Activated naive CD8-positive, alpha-beta T cell treated with anti-CD3 and anti-CD28 coated beads, Interleukin-2, amount 10 ng/mL, durations not matched to agents 7 days and 5 days (primary cell): ENCODE data around the gene BEND6. TPM values are rescaled to one million over a fixed set of nuclear protein-coding genes. Genes with fewer than 3 reads are reported as not detected.

Source experiments
- ATAC-seq: fragments of 150-1000 bp; cut with Tn5 transposase; one replicate; pipeline ENCODE4 v1.10.0; 2021; ENCODE audit warnings: low read depth, moderate library complexity
- POLR2A ChIA-PET: fragments of 350-600 bp; sonication (Branson Sonifier 250); formaldehyde crosslinking; loops from one replicate; lab custom pipeline; 2021; ENCODE audit warnings: antibody characterized with exemption; lab: Charles Lee
- DNase-seq: peaks from one replicate; pipeline ENCODE4 v3.0.0; 2021
- H3K27ac Mint-ChIP-seq: one replicate; pipeline ENCODE4 v1.8.0; 2022; ENCODE audit warnings: mild to moderate bottlenecking, mixed read lengths
- H3K27me3 Mint-ChIP-seq: one replicate; pipeline ENCODE4 v1.8.0; 2022; ENCODE audit warnings: mild to moderate bottlenecking, moderate library complexity, mixed read lengths
- H3K36me3 Mint-ChIP-seq: one replicate; pipeline ENCODE4 v1.8.0; 2021; ENCODE audit warnings: mild to moderate bottlenecking, mixed read lengths
- H3K4me1 Mint-ChIP-seq: one replicate; pipeline ENCODE4 v1.8.0; 2021; ENCODE audit warnings: mixed read lengths
- H3K4me3 Mint-ChIP-seq: one replicate; pipeline ENCODE4 v1.8.0; 2022; ENCODE audit warnings: mild to moderate bottlenecking, moderate library complexity, mixed read lengths
- H3K9me3 Mint-ChIP-seq: one replicate; pipeline ENCODE4 v1.8.0; 2021; ENCODE audit warnings: mixed read lengths
- total RNA-seq, 2 experiments: library from RNA; stranded (reverse); gene quantifications; one replicate each; pipeline ENCODE4 v1.2.3, GENCODE V29; 2021

BEND6 gene
- total RNA-seq, 2 experiments from 2014 or later = not detected

- H3K36me3 Mint-ChIP-seq = no peaks in the 10 kb centered on the region
- H3K27ac Mint-ChIP-seq = no peak overlapping the region
- peaks cover 11% of the 10 kb centered on the region for H3K4me1 Mint-ChIP-seq
- no peak for DNase-seq
- H3K4me3 Mint-ChIP-seq = no peak overlapping the region
- ATAC-seq = no peak
- peaks cover 73% of the 10 kb centered on the region for H3K27me3 Mint-ChIP-seq
- H3K9me3 Mint-ChIP-seq = no peaks in the 10 kb centered on the region
- POLR2A ChIA-PET = no interaction called here
Measured at GRCh38 chr6:56949925-56950495, 4.9 kb upstream of the BEND6 start.

- H3K27ac Mint-ChIP-seq = no peak overlapping the region
- H3K36me3 Mint-ChIP-seq = no peaks in the 10 kb centered on the region
- H3K4me1 Mint-ChIP-seq = peaks cover 19% of the 10 kb centered on the region
- no peaks in the 10 kb centered on the region for H3K9me3 Mint-ChIP-seq
- POLR2A ChIA-PET = no interaction called here
- H3K27me3 Mint-ChIP-seq = peaks cover 74% of the 10 kb centered on the region
- ATAC-seq = no peak
- no peak for DNase-seq
- H3K4me3 Mint-ChIP-seq = no peak overlapping the region
Measured at GRCh38 chr6:56951049-56951831, 3.7 kb upstream of the BEND6 start.

- peak overlapping the region; percentile 91 for H3K4me3 Mint-ChIP-seq
- peaks cover 19% of the 10 kb centered on the region for H3K4me1 Mint-ChIP-seq
- ATAC-seq = no peak
- peak; percentile 33 for DNase-seq
- POLR2A ChIA-PET = no interaction called here
- no peaks in the 10 kb centered on the region for H3K36me3 Mint-ChIP-seq
- peaks cover 86% of the 10 kb centered on the region for H3K27me3 Mint-ChIP-seq
- H3K27ac Mint-ChIP-seq = no peak overlapping the region
- H3K9me3 Mint-ChIP-seq = no peaks in the 10 kb centered on the region
Measured at GRCh38 chr6:56953597-56954402, 1.1 kb upstream of the BEND6 start.

DNA sequence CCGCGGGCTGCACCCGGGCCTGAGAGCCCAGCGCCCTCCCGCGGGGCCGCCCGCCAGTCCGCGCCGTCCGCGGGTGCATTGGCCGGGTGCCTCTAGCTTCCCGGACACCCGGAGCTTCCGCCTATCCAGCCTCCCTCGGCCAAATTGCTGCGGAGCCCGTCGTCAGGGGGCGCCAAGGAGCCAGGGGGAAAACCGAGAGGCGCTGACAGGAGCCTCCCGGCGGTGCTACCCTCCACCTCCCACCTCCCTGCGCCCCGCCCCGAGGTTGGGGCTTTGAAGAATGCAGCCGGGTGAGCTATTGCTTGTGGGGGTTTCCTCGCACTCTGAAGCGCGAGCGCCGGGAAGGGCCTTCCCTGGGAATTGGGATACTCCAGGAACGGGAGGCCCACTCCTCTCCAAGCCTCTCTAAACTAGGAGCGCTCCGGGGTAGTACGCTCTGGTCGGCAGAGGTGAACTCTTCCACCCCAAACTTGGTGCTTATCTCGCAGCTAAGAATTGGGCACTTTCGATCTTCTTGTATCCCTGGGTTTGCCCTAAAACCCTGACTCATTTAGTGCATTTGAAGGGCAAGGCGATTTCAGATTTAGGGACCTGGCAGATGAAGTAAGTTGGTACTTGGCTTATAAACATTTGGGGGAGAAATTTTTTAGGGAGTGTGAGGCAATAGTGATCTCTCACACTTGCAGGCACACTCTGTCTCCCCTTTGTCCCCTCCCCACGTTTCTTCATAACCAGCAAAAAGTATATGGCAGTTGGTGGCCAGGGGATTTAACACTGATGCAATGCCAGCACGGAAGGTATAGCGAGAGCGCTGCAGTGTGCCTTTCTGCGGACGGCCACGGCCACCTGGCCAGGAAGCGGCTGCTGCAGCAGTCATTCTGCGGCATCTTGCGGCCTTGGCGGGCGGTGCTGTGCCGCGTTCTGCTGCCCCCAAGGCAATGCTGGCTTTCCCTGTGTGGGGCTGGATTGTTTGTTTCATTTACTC is 556 bp downstream of the BEND6 start:
- Mint-ChIP-seq H3K36me3 (no peaks in the 10 kb centered on the region), H3K9me3 (no peaks in the 10 kb centered on the region), H3K27ac (peak overlapping the region; percentile 61), H3K4me3 (peak overlapping the region; percentile 86), H3K27me3 (peaks cover 80% of the 10 kb centered on the region), H3K4me1 (peaks cover 19% of the 10 kb centered on the region)
- ATAC-seq (peak; percentile 70), DNase-seq (peak; percentile 78)
- POLR2A ChIA-PET = no interaction called here

DNA sequence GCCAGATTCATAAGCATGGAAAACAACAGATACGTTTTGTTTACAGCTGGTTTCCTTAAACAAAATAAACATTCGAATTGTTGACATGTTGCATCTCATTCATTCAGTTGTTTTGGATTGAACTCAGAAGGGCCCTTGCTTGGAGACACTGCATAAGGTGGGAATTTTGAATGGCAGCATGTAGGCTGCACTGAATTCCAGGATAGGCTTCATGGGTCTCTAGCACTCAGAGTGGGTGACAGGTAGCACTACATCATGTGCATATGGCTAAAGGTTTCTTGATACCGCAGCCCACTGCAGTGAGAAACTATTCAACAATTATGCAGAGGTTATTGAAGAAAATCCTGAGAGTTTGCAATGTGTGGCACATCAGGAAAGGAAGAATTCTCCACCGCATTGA is 1.6 kb downstream of the BEND6 start:
- Mint-ChIP-seq H3K9me3 (no peaks in the 10 kb centered on the region), H3K27me3 (peaks cover 76% of the 10 kb centered on the region), H3K4me3 (no peak overlapping the region), H3K4me1 (peaks cover 19% of the 10 kb centered on the region), H3K36me3 (no peaks in the 10 kb centered on the region), H3K27ac (no peak overlapping the region)
- POLR2A ChIA-PET = no interaction called here
- no peak for DNase-seq
- ATAC-seq = no peak

DNA sequence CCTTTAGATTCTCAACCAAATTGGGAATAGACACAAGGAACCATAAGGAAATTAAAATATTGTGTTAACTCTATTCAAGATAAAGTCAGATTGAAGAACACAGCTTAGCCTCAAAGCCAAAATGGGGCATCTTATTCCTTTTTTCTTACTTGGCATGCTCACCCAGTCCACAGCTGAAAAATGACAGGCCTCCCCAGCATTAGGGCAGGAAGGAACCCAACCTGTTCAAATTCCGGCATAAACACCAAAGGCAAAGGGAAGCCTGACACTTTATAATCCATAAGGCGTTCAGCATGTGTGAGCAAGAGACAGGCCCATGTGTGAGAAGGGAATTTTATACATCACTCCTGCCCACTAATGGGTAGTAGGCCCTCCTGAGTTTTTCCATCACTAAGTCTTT is 2.9 kb downstream of the BEND6 start:
- Mint-ChIP-seq H3K36me3 (no peaks in the 10 kb centered on the region), H3K9me3 (no peaks in the 10 kb centered on the region), H3K27me3 (peaks cover 68% of the 10 kb centered on the region), H3K4me3 (no peak overlapping the region), H3K27ac (no peak overlapping the region), H3K4me1 (peaks cover 19% of the 10 kb centered on the region)
- DNase-seq (no peak), ATAC-seq (no peak)
- POLR2A ChIA-PET = no interaction called here

GRCh38 chr6:56958481-56958880 is 3.6 kb downstream of the BEND6 start:
- H3K4me1 Mint-ChIP-seq = peaks cover 16% of the 10 kb centered on the region
- H3K36me3 Mint-ChIP-seq = no peaks in the 10 kb centered on the region
- no peak overlapping the region for H3K27ac Mint-ChIP-seq
- POLR2A ChIA-PET = no interaction called here
- no peak for ATAC-seq
- H3K27me3 Mint-ChIP-seq = peaks cover 63% of the 10 kb centered on the region
- DNase-seq = no peak
- no peaks in the 10 kb centered on the region for H3K9me3 Mint-ChIP-seq
- H3K4me3 Mint-ChIP-seq = no peak overlapping the region

- no peak overlapping the region for H3K4me3 Mint-ChIP-seq
- peaks cover 11% of the 10 kb centered on the region for H3K4me1 Mint-ChIP-seq
- H3K9me3 Mint-ChIP-seq = no peaks in the 10 kb centered on the region
- POLR2A ChIA-PET = no interaction called here
- peaks cover 57% of the 10 kb centered on the region for H3K27me3 Mint-ChIP-seq
- H3K27ac Mint-ChIP-seq = no peak overlapping the region
- DNase-seq = no peak
- ATAC-seq = no peak
- H3K36me3 Mint-ChIP-seq = no peaks in the 10 kb centered on the region
Measured at GRCh38 chr6:56959094-56959493, 4.2 kb downstream of the BEND6 start.

GRCh38 chr6:56959938-56960337 is 5.0 kb downstream of the BEND6 start:
- no peak overlapping the region for H3K4me3 Mint-ChIP-seq
- no peaks in the 10 kb centered on the region for H3K9me3 Mint-ChIP-seq
- no peak overlapping the region for H3K27ac Mint-ChIP-seq
- no peaks in the 10 kb centered on the region for H3K36me3 Mint-ChIP-seq
- POLR2A ChIA-PET = no interaction called here
- ATAC-seq (no peak), DNase-seq (no peak)
- peaks cover 8% of the 10 kb centered on the region for H3K4me1 Mint-ChIP-seq
- peaks cover 56% of the 10 kb centered on the region for H3K27me3 Mint-ChIP-seq

DNA sequence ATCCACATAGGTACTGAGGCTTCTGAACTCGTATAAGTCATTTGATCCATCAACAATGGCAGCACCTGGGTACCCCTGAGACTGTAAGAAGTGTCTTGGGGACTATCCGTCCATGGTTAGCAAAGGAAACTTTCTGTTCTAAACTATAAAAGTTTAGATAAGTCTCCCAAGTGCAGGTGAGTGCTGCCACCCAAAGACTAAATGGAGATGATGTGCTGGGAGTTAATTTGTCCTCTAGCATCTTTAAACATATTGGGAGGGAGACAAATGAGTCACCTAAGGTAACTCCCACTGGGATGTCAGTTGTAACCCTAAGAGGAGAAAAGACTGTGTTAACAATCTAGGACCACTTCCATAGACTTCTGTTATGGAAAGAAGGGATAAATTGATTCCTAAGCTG is 6.2 kb downstream of the BEND6 start:
- H3K27ac Mint-ChIP-seq = no peak overlapping the region
- POLR2A ChIA-PET = no interaction called here
- H3K36me3 Mint-ChIP-seq = no peaks in the 10 kb centered on the region
- H3K9me3 Mint-ChIP-seq = no peaks in the 10 kb centered on the region
- no peak for DNase-seq
- peaks cover 46% of the 10 kb centered on the region for H3K27me3 Mint-ChIP-seq
- H3K4me1 Mint-ChIP-seq = no peaks in the 10 kb centered on the region
- no peak for ATAC-seq
- H3K4me3 Mint-ChIP-seq = no peak overlapping the region

GRCh38 chr6:56962441-56962840 is 7.5 kb downstream of the BEND6 start:
- peaks cover 33% of the 10 kb centered on the region for H3K27me3 Mint-ChIP-seq
- DNase-seq (no peak), ATAC-seq (no peak)
- H3K9me3 Mint-ChIP-seq = no peaks in the 10 kb centered on the region
- H3K4me1 Mint-ChIP-seq = no peaks in the 10 kb centered on the region
- no peak overlapping the region for H3K27ac Mint-ChIP-seq
- POLR2A ChIA-PET = interaction anchor here (1.0 kb wide), 1 partner anchor 84 kb away, joined by 3 read pairs; the partner anchor contains the start of gene KIAA1586
- no peaks in the 10 kb centered on the region for H3K36me3 Mint-ChIP-seq
- no peak overlapping the region for H3K4me3 Mint-ChIP-seq

GRCh38 chr6:56963043-56963442 is 8.1 kb downstream of the BEND6 start:
- Mint-ChIP-seq H3K36me3 (no peaks in the 10 kb centered on the region), H3K4me3 (no peak overlapping the region), H3K27ac (no peak overlapping the region), H3K4me1 (no peaks in the 10 kb centered on the region), H3K27me3 (peaks cover 27% of the 10 kb centered on the region), H3K9me3 (no peaks in the 10 kb centered on the region)
- DNase-seq (no peak), ATAC-seq (no peak)
- POLR2A ChIA-PET = interaction anchor here (1.0 kb wide), 1 partner anchor 83 kb away, joined by 3 read pairs; the partner anchor contains the start of gene KIAA1586

- H3K27ac Mint-ChIP-seq = no peak overlapping the region
- no peaks in the 10 kb centered on the region for H3K4me1 Mint-ChIP-seq
- ATAC-seq = no peak
- DNase-seq = no peak
- POLR2A ChIA-PET = no interaction called here
- H3K36me3 Mint-ChIP-seq = no peaks in the 10 kb centered on the region
- no peak overlapping the region for H3K4me3 Mint-ChIP-seq
- H3K27me3 Mint-ChIP-seq = peaks cover 19% of the 10 kb centered on the region
- no peaks in the 10 kb centered on the region for H3K9me3 Mint-ChIP-seq
Measured at GRCh38 chr6:56963793-56964192, 8.9 kb downstream of the BEND6 start.
